ENCODE results near the gene OGFOD2. TPM values are rescaled to one million over a fixed set of nuclear protein-coding genes. Genes with fewer than 3 reads are reported as not detected.

OGFOD2 gene
- total RNA-seq, 4 donors from 2014 or later = 13.3 to 133 (median 16.8) TPM

DNA sequence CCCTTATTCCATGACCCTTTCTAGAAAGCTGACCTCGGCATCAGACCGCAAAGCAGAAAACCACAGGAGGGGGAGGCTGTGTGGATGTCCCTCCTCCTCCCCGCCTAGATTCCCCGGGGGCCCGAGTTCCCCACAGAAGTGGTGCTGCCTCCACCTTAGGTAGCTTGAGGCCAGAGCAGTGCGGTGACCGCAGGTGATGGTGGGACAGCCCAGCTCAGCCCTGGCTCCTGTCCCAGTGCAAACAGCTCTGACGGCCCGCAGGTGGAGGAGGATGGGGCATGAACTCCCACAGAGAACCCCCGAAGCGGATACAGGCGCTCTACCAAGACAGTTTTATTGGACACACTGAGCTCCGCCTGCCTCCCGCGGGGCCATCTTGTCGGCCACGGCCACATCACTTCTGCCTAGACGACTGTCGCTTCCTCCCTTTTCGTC is 25.0 kb downstream of the OGFOD2 start:
- Histone ChIP-seq H3K4me1 (no peaks in the 10 kb centered on the region), H3K27ac (no peak overlapping the region), H3K4me3 (no peak overlapping the region), H3K36me3 (no peaks in the 10 kb centered on the region), H3K9me3 (no peaks in the 10 kb centered on the region), H3K27me3 (no peaks in the 10 kb centered on the region)
- intact Hi-C loops (cut with DNase I; ENCODE audit: low total_unique reads) = no loop called here
- DNase-seq = no peak
- TF ChIP-seq, protein P1, sequence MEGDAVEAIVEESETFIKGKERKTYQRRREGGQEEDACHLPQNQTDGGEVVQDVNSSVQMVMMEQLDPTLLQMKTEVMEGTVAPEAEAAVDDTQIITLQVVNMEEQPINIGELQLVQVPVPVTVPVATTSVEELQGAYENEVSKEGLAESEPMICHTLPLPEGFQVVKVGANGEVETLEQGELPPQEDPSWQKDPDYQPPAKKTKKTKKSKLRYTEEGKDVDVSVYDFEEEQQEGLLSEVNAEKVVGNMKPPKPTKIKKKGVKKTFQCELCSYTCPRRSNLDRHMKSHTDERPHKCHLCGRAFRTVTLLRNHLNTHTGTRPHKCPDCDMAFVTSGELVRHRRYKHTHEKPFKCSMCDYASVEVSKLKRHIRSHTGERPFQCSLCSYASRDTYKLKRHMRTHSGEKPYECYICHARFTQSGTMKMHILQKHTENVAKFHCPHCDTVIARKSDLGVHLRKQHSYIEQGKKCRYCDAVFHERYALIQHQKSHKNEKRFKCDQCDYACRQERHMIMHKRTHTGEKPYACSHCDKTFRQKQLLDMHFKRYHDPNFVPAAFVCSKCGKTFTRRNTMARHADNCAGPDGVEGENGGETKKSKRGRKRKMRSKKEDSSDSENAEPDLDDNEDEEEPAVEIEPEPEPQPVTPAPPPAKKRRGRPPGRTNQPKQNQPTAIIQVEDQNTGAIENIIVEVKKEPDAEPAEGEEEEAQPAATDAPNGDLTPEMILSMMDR (IDR thresholded peaks at IDR 0.05) = no peak
- no peak for TF ChIP-seq POLR2A (IDR thresholded peaks at IDR 0.05)

- Histone ChIP-seq H3K4me3 (no peak overlapping the region), H3K4me1 (no peaks in the 10 kb centered on the region), H3K27me3 (no peaks in the 10 kb centered on the region), H3K27ac (no peak overlapping the region), H3K9me3 (no peaks in the 10 kb centered on the region), H3K36me3 (no peaks in the 10 kb centered on the region)
- TF ChIP-seq, protein P1 (IDR thresholded peaks at IDR 0.05) = no peak
- no peak for TF ChIP-seq POLR2A (IDR thresholded peaks at IDR 0.05)
- intact Hi-C loops (cut with DNase I; ENCODE audit: low total_unique reads) = no loop called here
- DNase-seq = no peak
Observed at GRCh38 chr12:123000578-123000977, 25.5 kb downstream of the OGFOD2 start.

- intact Hi-C loops (cut with DNase I; ENCODE audit: low total_unique reads) = no loop called here
Observed at GRCh38 chr12:123001464-123001863, 26.4 kb downstream of the OGFOD2 start.

GRCh38 chr12:123003257-123003656 is 28.2 kb downstream of the OGFOD2 start:
- no peak overlapping the region for H3K4me3 ChIP-seq
- H3K27me3 ChIP-seq = no peaks in the 10 kb centered on the region
- H3K4me1 ChIP-seq = no peaks in the 10 kb centered on the region
- H3K36me3 ChIP-seq = no peaks in the 10 kb centered on the region
- H3K27ac ChIP-seq = no peak overlapping the region
- intact Hi-C loops (cut with DNase I; ENCODE audit: low total_unique reads) = no loop called here
- TF ChIP-seq POLR2A (IDR thresholded peaks at IDR 0.05) = no peak
- TF ChIP-seq, protein P1 (IDR thresholded peaks at IDR 0.05) = no peak
- H3K9me3 ChIP-seq = no peaks in the 10 kb centered on the region
- DNase-seq = no peak

More at GRCh38 chr12:123001464-123001863, 26.4 kb downstream of the OGFOD2 start:
- no peaks in the 10 kb centered on the region for H3K27me3 ChIP-seq
- H3K36me3 ChIP-seq = no peaks in the 10 kb centered on the region
- H3K27ac ChIP-seq = no peak overlapping the region
- H3K9me3 ChIP-seq = no peaks in the 10 kb centered on the region
- no peak overlapping the region for H3K4me3 ChIP-seq
- no peak for TF ChIP-seq POLR2A (IDR thresholded peaks at IDR 0.05)
- TF ChIP-seq, protein P1 (IDR thresholded peaks at IDR 0.05) = no peak
- H3K4me1 ChIP-seq = no peaks in the 10 kb centered on the region
- no peak for DNase-seq

- Histone ChIP-seq H3K27me3 (no peaks in the 10 kb centered on the region), H3K4me3 (no peak overlapping the region), H3K36me3 (no peaks in the 10 kb centered on the region), H3K9me3 (no peaks in the 10 kb centered on the region), H3K4me1 (no peaks in the 10 kb centered on the region), H3K27ac (no peak overlapping the region)
- DNase-seq = no peak
- intact Hi-C loops (cut with DNase I; ENCODE audit: low total_unique reads) = no loop called here
- TF ChIP-seq POLR2A (IDR thresholded peaks at IDR 0.05) = no peak
- TF ChIP-seq, protein P1 (IDR thresholded peaks at IDR 0.05) = no peak
Observed at GRCh38 chr12:123004287-123004686, 29.2 kb downstream of the OGFOD2 start.
